Suppressor macrophage treated with lipopolysaccharide for 4 hours (primary cell): Measurements from ENCODE around the gene VWA2.

Experiments
- DNase-seq: peaks from one replicate; pipeline ENCODE4 v3.0.0-alpha.2; 2020

VWA2 gene

GRCh38 chr10:114301177-114301576, 62.1 kb downstream of the VWA2 start:
- DNase-seq: no peak

DNA sequence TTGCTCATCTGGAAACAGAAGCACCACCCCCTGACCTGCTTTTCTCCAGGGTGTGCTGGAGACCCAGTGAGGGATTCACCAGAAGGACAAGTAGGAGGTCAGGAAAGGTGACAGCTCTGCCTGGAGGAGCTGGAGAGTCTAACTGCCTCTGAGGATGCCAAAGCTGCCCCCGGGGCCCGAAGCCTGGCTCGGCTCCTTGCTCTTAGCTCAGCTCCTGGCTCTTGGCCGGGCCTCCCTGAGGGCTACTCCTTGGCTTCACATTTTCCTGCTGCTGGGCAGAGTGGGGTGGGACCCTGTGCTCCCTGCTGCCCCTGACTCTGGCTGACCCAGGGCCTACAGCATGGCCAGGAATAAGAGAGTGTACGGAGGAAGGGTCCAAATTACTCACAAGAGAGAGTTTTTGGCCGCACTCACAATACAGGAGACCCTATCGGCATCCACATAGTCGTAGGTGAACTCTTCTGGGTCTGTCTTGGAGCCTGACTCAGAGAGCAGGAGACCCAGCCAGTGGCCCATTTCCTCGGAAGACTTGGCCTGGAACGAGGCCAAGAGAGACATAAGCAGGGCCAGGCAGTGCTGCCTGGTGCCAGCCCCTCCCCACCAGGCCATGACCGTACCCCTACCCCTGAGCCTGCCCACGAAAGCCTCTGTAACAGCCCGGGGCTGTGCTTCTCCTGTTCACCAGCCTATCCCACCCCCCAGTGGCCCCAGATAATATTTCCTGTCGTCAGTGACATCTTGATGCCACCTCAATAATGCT, 63.1 kb downstream of the VWA2 start:
- DNase-seq: no peak

DNA sequence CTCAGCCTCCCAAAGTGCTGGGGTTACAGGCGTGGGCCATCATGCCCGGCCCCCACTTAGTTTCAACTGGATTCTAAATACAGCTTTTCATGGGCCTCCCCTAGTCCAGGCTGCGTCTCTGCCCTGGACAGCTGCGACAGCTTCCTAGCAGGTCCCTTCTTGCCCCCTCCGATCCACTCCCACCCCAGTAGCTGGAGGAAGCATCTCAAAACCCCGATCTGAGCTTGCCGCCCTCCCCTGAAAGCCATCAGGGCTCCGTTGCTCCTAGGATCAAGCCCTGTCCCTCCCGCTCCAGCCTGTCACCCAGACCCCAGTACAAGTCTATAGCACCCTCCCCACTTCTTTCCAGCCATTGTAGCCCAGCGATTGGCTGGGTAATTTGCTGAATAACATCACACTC, 64.5 kb downstream of the VWA2 start:
- no peak for DNase-seq

DNA sequence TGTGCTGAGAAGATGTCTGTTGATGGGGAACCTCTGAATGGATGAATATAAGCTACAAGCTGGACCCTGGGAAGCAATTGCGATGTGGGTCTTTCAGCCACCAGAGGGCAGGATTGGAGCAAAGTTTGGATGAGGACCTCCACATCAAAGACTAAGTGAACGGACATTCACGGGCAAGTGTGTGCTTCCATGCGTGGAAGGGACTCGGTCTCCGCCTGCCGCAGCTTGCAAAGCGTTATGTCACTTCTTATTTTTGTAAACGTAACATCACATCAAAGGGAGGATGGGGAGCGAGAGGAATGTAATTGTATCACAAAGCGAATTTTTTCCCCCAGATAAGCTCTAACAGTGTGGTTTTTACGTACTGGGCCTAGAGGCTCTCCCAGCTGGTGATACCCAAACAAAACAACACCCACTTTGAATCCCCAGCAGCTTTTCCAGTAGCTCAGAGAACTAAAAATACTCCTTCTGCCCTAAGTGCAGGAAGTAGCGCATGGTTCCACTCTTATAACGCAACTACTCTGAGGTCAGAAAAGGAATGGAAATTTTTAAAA, 65.0 kb downstream of the VWA2 start:
- peak; percentile 78 for DNase-seq

- DNase-seq: peak; percentile 36
These were observed 65.7 kb downstream of the VWA2 start for GRCh38 chr10:114304571-114305421.

- no peak for DNase-seq
These were observed 66.5 kb downstream of the VWA2 start for GRCh38 chr10:114305521-114305925.

DNA sequence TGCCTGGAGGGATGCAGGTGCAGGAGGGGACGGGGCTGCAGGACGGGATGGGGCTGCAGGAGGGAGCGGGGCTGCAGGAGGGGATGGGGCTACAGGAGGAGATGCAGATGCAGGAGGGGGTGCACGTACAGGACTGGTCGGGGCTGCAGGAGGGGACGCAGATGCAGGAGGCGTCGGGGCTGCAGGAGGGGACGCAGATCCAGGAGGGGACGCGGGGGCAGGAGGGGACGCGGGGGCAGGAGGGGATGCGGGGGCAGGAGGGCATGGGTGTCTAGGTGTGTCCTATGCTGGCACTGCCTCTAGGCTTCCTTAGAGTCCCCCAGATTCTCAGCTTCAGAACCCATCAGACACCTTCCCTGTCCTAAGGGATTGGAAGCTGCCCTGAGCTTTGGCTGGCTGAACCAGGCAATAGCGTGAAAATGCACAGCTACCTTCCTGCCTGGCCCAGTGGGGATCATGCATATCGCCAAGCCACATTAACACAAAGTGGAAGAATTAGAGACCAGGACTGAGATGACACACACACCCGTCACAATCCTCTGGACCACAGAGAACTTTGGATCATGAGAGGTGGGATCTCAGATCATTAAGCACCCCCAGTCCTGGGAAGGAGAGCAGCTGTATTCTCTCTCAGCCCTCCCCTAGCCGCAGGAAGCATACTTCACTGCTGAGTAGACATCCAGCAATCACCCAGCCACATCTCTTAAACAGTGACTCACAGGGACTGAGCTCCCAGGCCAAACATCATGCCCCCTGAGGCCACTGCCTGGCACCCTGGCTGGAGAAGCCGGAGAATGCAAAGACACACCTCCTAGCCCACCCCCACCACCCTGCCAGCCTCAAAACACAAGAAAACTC, 67.3 kb downstream of the VWA2 start:
- DNase-seq: no peak

GRCh38 chr10:114307731-114308130, 68.7 kb downstream of the VWA2 start:
- DNase-seq: no peak

- DNase-seq: no peak
These were observed 69.7 kb downstream of the VWA2 start for GRCh38 chr10:114308531-114309363.

- no peak for DNase-seq
These were observed 70.3 kb downstream of the VWA2 start for GRCh38 chr10:114309364-114309651.

- DNase-seq: no peak
These were observed 71.3 kb downstream of the VWA2 start for GRCh38 chr10:114310346-114310745.

- no peak for DNase-seq
These were observed 72.0 kb downstream of the VWA2 start for GRCh38 chr10:114311023-114311422.

- no peak for DNase-seq
These were observed 72.6 kb downstream of the VWA2 start for GRCh38 chr10:114311496-114312209.

DNA sequence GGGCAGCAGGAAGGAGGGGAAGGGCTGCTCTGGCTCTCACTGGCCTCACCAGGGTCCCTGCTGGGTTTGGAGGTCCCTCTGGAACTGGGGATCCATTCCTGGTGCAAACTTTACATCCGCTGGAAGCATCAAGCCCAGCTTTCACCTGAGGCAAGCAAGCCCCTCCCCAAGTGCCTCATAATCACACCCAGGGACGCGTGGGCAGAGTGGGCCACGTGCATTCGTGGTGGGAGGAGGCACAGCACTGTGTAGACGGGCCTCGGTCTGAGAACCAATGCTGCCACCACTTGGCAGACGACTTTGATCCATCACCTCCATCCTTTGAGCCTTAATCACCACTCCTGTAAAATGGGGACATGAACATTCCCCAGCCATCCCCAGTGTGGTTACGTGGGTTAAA, 74.1 kb downstream of the VWA2 start:
- no peak for DNase-seq

- DNase-seq: no peak
These were observed 74.8 kb downstream of the VWA2 start for GRCh38 chr10:114313866-114314265.

DNA sequence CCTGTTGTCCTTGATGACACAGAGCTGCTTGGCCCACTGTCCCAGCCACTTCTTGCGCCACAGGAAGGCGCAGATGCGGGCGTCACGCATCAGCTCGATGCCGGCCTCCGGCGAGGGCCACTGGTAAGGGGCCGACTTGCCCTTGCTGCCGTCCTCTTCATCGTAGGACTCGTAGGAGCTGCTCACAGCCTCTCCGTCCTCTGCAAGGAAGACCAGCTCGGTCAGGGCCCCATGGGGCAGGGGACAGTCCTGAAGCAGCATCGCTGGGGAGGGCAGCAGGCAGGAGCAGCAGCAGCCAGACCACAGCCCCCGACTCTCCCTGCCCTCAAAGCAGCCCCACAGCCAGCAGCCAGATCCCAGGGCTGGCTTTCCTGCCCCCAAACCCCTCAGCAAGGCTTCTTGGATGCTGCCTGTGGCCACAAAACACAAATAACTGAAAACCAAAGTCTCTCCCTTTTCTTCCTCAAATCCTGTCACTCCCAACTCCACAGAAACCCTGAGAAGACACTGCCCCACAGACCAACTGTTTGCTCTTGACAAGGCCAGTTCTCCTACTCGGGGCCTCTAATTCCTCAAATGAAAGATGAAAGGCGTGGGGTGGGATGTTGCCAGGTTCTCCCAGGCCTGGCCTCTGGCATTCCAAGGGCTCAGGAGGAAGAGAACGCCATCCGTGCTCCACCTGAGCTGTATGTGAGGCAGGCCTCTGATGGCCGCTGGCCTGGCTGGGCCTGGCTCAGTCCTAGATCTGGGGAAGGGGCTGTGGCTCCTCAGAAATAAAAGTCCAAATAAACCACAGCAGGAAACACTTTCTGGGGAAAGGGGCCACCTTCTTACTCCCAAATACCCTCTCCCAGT, 76.7 kb downstream of the VWA2 start:
- DNase-seq: no peak

DNA sequence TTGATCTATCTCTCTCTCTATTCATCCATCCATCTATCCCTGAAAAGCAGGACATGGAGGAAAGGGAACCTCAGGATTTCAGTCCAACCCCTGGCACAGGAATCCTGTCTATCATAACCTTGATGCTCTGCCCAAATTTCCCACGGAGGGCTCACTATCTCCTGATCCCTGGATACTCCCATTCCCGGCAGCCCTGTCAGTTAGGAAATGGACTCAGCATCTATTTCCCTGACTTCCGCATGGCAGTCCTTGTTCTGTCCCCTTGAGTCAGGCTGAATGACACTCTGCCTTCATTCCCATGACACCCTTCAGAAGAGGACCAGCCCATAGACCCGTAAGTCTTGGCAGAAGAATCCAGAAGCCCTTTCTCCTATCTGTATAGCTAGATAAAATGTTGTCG, 77.7 kb downstream of the VWA2 start:
- no peak for DNase-seq

DNA sequence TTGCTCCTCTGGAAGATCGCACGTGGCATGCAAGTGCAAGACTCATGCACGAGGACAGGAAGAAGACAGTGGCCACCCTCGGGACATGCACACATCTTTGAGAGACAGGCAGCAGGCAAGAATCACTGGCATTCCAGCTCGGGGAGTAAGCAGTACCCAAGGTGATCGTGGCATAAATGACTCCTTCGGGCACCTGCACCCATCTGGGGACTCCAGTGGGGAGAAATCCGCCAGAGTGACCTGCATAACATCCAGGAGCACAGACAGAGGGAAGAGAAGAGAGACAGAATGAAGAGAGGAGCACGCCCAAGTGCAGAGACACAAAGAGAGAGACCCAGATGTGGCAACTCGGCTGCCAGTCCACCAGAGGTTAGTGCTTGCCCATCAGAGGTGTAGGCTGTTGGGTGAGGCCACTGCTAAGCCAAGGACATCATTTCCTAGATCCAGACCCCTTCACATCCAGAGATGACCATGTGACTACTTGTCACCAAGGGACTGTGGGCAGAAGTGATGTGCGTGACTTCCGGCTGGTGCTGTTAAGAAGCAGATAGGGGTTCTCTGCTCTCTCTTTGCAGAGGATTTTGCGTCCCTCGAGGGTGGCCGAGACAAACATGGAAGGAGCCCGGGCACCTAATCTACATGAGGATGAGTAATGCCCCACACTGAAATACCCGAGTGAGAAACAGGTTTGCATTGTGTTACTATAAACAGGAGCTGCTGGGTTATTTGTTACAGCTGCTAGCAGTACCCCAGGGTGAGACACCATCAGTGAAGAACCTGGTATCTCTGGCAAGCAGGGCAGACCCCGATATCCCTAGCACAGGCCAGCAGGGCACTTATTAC, 80.6 kb downstream of the VWA2 start:
- no peak for DNase-seq

- DNase-seq: no peak
These were observed 81.4 kb downstream of the VWA2 start for GRCh38 chr10:114320249-114321116.
